ENCODE data around the gene ABCC8. TPM values are rescaled to one million over a fixed set of nuclear protein-coding genes. Genes with fewer than 3 reads are reported as not detected.

ABCC8 gene
- total RNA-seq, 6 experiments from 2014 or later = not detected

DNA sequence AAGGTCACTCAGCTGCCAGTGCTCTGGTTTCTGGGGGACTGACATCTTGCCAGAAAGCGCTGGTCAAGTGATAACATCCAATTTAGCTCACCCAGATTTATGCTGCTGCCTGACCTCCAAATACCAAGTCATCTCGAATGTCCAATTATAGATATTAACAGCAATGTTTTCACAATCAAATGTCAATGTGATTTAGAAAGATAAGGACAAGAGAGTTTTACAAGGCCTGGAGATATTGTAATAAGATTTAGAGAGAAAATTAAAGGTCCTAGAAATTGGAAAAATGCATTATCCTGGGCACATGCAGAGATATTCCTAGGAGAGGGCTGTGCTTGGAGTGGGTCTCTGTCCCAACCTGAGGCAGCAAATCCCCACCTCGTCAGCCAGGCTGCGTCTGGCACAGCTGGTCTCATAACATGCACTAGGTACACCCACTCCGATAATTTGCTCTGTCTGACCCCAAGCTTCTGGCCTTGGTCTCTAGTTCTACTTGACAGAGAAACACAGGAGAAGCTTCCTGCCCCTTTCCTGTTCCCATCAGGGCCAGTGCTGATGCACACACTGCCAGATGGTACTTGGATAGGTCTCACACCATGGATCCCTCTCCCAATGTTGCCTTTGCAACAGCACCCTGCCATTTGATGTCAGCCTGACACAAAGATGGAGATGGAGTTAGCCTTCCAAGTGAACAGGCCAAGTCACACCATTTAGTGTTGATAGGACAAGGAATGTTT, 39.0 kb upstream of the ABCC8 start:
- Mint-ChIP-seq H3K4me1 (ENCODE audit: low read depth) (no peaks in the 10 kb centered on the region), H3K9me3 (no peaks in the 10 kb centered on the region), H3K27ac (no peak overlapping the region), H3K27me3 (ENCODE audit: insufficient read depth) (peaks cover 50% of the 10 kb centered on the region), H3K4me3 (no peak overlapping the region), H3K36me3 (ENCODE audit: low read depth) (no peaks in the 10 kb centered on the region)
- TF ChIP-seq, protein P1, sequence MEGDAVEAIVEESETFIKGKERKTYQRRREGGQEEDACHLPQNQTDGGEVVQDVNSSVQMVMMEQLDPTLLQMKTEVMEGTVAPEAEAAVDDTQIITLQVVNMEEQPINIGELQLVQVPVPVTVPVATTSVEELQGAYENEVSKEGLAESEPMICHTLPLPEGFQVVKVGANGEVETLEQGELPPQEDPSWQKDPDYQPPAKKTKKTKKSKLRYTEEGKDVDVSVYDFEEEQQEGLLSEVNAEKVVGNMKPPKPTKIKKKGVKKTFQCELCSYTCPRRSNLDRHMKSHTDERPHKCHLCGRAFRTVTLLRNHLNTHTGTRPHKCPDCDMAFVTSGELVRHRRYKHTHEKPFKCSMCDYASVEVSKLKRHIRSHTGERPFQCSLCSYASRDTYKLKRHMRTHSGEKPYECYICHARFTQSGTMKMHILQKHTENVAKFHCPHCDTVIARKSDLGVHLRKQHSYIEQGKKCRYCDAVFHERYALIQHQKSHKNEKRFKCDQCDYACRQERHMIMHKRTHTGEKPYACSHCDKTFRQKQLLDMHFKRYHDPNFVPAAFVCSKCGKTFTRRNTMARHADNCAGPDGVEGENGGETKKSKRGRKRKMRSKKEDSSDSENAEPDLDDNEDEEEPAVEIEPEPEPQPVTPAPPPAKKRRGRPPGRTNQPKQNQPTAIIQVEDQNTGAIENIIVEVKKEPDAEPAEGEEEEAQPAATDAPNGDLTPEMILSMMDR (IDR thresholded peaks at IDR 0.05) = no peak
- DNase-seq = no peak

DNA sequence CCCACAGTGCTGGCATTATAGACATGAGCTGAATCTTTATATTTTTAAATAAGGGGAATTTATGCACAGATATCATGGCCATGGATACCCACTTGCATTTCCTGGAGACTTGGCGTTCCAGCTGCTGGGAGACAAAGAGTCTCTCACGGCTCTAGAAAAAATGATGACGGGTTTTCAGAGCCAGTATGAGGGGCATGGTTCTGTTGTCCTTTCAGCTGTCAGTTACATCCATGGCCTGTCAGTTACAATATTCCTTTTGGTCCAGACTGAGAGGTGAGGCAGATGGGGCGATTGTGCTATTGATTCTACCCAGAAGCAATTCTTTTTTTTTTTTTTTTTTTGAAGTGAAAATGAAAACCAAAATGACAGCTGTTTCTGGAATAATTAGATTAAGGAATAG, 37.8 kb upstream of the ABCC8 start:
- H3K27ac Mint-ChIP-seq = no peak overlapping the region

DNA sequence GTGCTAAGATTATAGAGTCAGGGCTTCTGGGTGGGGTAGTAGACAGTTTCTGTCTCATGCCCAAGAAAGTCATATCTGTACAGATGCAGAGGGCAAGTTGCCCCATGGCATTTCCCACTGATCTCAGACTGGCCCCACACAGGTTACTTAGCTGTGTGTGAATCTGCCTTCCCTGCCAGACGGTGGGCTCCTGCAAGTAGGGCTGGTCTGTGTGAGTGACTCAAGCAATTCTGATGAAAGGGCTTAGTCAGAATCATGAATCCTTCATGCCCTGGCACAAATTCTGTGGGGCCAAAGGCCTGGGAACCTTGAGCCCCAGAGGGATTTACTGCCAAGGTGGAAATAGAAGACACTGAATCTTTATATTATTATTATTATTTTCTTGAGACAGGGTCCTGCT, 37.2 kb upstream of the ABCC8 start:
- no peak overlapping the region for H3K27ac Mint-ChIP-seq
- H3K27me3 Mint-ChIP-seq (ENCODE audit: insufficient read depth) = peaks cover 51% of the 10 kb centered on the region
- H3K4me3 Mint-ChIP-seq = no peak overlapping the region
- H3K36me3 Mint-ChIP-seq (ENCODE audit: low read depth) = no peaks in the 10 kb centered on the region
- TF ChIP-seq, protein P1 (IDR thresholded peaks at IDR 0.05) = no peak
- no peak for DNase-seq
- H3K4me1 Mint-ChIP-seq (ENCODE audit: low read depth) = no peaks in the 10 kb centered on the region
- H3K9me3 Mint-ChIP-seq = no peaks in the 10 kb centered on the region

More for the DNA sequence above, 37.8 kb upstream of the ABCC8 start:
- TF ChIP-seq, protein P1 (IDR thresholded peaks at IDR 0.05) = no peak
- Mint-ChIP-seq H3K36me3 (ENCODE audit: low read depth) (no peaks in the 10 kb centered on the region), H3K4me3 (no peak overlapping the region), H3K27me3 (ENCODE audit: insufficient read depth) (peaks cover 56% of the 10 kb centered on the region), H3K9me3 (no peaks in the 10 kb centered on the region), H3K4me1 (ENCODE audit: low read depth) (no peaks in the 10 kb centered on the region)
- DNase-seq = no peak

DNA sequence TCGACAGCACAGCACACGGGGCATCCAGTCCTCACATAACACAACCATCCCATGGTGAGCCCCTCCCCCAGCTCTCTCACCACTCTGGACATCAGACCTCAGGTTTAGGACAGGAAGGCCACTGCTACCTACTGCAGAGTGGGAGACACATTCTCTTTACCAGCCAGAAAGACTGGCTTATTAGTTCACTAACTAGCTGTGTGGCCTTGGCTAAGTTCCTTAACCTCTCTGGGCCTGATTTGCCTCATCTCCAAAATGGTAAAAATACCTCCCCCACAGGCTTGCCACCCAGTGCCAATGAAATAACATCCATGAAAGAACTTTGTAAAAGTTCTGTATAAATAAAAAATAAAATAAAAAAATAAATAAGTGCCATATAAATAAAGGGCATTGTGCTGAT, 35.5 kb upstream of the ABCC8 start:
- Mint-ChIP-seq H3K27me3 (ENCODE audit: insufficient read depth) (peaks cover 36% of the 10 kb centered on the region), H3K27ac (no peak overlapping the region), H3K4me1 (ENCODE audit: low read depth) (no peaks in the 10 kb centered on the region), H3K36me3 (ENCODE audit: low read depth) (no peaks in the 10 kb centered on the region), H3K9me3 (no peaks in the 10 kb centered on the region), H3K4me3 (no peak overlapping the region)
- DNase-seq = no peak
- TF ChIP-seq, protein P1 (IDR thresholded peaks at IDR 0.05) = no peak

DNA sequence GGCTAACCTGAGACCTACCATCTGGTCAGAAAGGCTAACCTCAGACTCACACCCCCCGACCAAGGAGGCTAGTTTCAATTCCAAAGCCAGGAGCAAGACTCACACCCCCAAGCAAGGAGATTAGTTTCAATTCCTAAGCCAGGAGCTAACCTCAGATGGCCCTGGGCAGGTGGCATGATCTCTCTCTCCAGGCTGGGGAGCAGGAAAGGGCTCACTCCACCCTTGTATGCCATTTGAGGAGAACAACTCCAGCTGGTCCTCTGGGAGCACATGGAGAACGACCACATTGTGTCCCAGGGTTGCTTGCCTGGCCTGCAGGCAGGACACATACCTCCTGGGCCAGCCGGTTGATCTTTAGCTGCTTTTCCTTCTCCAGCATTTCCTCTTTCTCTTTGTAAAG, 34.9 kb upstream of the ABCC8 start:
- Mint-ChIP-seq H3K4me1 (ENCODE audit: low read depth) (no peaks in the 10 kb centered on the region), H3K27me3 (ENCODE audit: insufficient read depth) (peaks cover 33% of the 10 kb centered on the region), H3K27ac (no peak overlapping the region), H3K4me3 (no peak overlapping the region), H3K36me3 (ENCODE audit: low read depth) (no peaks in the 10 kb centered on the region), H3K9me3 (no peaks in the 10 kb centered on the region)
- TF ChIP-seq, protein P1 (IDR thresholded peaks at IDR 0.05) = no peak
- DNase-seq = no peak

Measured in HFFc6 (cell line).